GM18508 (cell line): ENCODE data around the gene PIR.

Experiments
- ATAC-seq: cut with Tn5 transposase; IDR thresholded peaks from one replicate; pipeline ENCODE4 v1.9.1; 2021; ENCODE audit warnings: moderate number of reproducible peaks; ENCODE audit not compliant: insufficient read depth, unreplicated experiment

PIR gene

GRCh38 chrX:15358533-15358932 lies 134.6 kb downstream of the PIR start:
- ATAC-seq = no peak

GRCh38 chrX:15356444-15356843 lies 136.7 kb downstream of the PIR start:
- ATAC-seq = no peak

- ATAC-seq = no peak
These were observed 142.7 kb downstream of the PIR start for GRCh38 chrX:15350329-15350996.

- ATAC-seq = no peak
These were observed 144.1 kb downstream of the PIR start for GRCh38 chrX:15349046-15349445.

GRCh38 chrX:15345976-15346375 lies 147.2 kb downstream of the PIR start:
- ATAC-seq = no peak

DNA sequence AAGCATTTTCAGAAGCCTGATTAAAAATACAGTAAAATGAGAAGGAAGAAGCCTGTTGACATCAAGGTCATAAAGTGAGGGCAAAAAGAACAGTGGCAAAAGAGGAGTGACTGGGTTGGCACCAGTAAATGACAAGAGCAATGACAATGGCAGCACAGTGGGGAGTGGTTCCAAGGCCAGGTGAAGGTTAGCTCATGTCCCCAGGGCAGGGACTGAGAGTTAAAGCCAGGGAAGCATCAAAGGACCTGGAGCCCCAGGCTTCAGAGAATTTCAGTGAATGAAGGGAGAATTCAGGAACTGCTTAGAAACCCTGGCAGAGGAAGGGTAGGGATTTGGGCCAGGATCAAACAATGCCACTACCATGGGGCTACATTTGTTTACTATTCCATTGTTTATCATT lies 149.0 kb downstream of the PIR start:
- ATAC-seq = no peak

DNA sequence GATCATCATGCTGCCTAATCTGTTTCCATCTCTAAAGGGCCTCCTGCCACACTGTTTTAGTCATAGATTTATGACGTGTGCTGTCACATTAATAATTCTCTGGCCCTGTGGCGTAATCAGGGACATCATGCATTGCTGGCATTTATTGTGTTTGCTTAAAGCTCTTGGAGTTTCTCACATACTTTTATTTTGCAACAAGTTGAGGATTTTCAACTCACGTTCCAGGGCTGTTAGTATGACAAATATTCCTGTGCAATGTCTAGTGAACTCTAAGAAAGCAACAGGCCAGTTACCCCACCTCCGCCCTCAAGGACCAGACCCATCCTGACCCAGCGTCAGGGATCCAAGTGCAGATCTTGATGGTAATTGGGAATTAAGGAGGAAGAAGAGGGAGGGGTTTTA lies 150.1 kb downstream of the PIR start:
- no peak for ATAC-seq

- no peak for ATAC-seq
These were observed 152.3 kb downstream of the PIR start for GRCh38 chrX:15340867-15341266.

DNA sequence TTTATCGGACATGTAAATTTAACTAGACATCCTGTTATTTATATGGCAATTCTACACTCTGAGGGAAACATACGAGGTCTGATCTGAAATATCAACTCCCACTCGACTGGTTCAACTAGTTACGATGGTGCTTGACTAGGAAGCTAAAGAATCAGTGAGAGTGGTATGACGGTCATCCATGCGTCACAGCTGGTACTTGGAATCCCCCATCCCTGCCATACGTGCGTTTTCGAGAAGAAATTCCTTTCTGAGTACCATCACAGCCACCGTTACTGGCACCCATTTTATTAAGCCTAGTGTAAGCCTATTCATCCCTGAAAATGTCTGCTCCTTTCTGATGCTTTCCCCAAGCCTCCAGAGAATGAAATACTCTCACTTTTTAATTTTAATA lies 157.1 kb downstream of the PIR start:
- no peak for ATAC-seq

GRCh38 chrX:15335135-15336022 lies 157.8 kb downstream of the PIR start, which contains the start of gene PIGA:
TSS of gene PIGA (minus strand) at chrX:15335523. CDS start at chrX:15331930, 3,593 bp downstream.
- ATAC-seq = peak; percentile 86
